GM12872 (cell line): ENCODE measurements around the gene AMPD3.

Source experiments
- CTCF ChIP-seq: IDR thresholded peaks from 3 replicates; pipeline ENCODE4 v1.5.1; 2011; ENCODE audit warnings: low read depth, mild to moderate bottlenecking, low read length, moderate library complexity; ENCODE audit not compliant: insufficient read depth

Gene AMPD3

GRCh38 chr11:10526974-10527918, 72.2 kb downstream of the AMPD3 start:
- TF ChIP-seq CTCF, result no peak

- no peak for TF ChIP-seq CTCF
Observed at GRCh38 chr11:10528121-10528520, 73.1 kb downstream of the AMPD3 start.

- no peak for TF ChIP-seq CTCF
Observed at GRCh38 chr11:10529279-10529678, 74.2 kb downstream of the AMPD3 start.

GRCh38 chr11:10532526-10532925, 77.5 kb downstream of the AMPD3 start:
- TF ChIP-seq CTCF, result no peak

- no peak for TF ChIP-seq CTCF
Observed at GRCh38 chr11:10533323-10533722, 78.3 kb downstream of the AMPD3 start.

- TF ChIP-seq CTCF, result no peak
Observed at GRCh38 chr11:10534316-10534715, 79.3 kb downstream of the AMPD3 start.

GRCh38 chr11:10537600-10537999, 82.5 kb downstream of the AMPD3 start:
- TF ChIP-seq CTCF, result no peak
